GM19468 (cell line): ENCODE results near the gene CD300LF.

Experiments
- ATAC-seq: cut with Tn5 transposase; IDR thresholded peaks from one replicate; pipeline ENCODE4 v1.9.1; 2021; ENCODE audit warnings: mild to moderate bottlenecking, moderate library complexity, moderate number of reproducible peaks; ENCODE audit not compliant: unreplicated experiment; ENCODE audit errors: extremely low read depth

Gene CD300LF

GRCh38 chr17:74746922-74747321 is 34.2 kb upstream of the CD300LF start:
- no peak for ATAC-seq

GRCh38 chr17:74746376-74746775 is 33.7 kb upstream of the CD300LF start:
- ATAC-seq: no peak

- no peak for ATAC-seq
Measured at GRCh38 chr17:74745548-74746177, 32.9 kb upstream of the CD300LF start.

GRCh38 chr17:74744714-74745547 is 32.2 kb upstream of the CD300LF start:
- ATAC-seq: no peak

- no peak for ATAC-seq
Measured at GRCh38 chr17:74744349-74744713, 31.6 kb upstream of the CD300LF start.

- no peak for ATAC-seq
Measured at GRCh38 chr17:74743755-74744154, 31.0 kb upstream of the CD300LF start.

- no peak for ATAC-seq
Measured at GRCh38 chr17:74742978-74743545, 30.3 kb upstream of the CD300LF start.

- no peak for ATAC-seq
Measured at GRCh38 chr17:74742153-74742515, 29.4 kb upstream of the CD300LF start.

GRCh38 chr17:74740641-74741387 is 28.1 kb upstream of the CD300LF start:
- no peak for ATAC-seq

GRCh38 chr17:74740173-74740572 is 27.4 kb upstream of the CD300LF start:
- no peak for ATAC-seq

- ATAC-seq: no peak
Measured at GRCh38 chr17:74739227-74739831, 26.6 kb upstream of the CD300LF start.

- no peak for ATAC-seq
Measured at GRCh38 chr17:74738051-74738996, 25.6 kb upstream of the CD300LF start.

- ATAC-seq: no peak
Measured at GRCh38 chr17:74737299-74738050, 24.8 kb upstream of the CD300LF start.

- ATAC-seq: no peak
Measured at GRCh38 chr17:74736513-74737298, 24.0 kb upstream of the CD300LF start, which contains the start of gene RAB37. TSS of gene RAB37 (plus strand) at chr17:74737256. CDS start at chr17:74737273, 17 bp downstream.

GRCh38 chr17:74734256-74734655 is 21.5 kb upstream of the CD300LF start:
- ATAC-seq: no peak

GRCh38 chr17:74733365-74734122 is 20.8 kb upstream of the CD300LF start:
- ATAC-seq: no peak
